AG04449 (cell line): ENCODE measurements around the gene PCDHA7.
"Not testable (repeated sequence)": the region's sequence is repeated elsewhere in the genome, so short reads cannot be mapped to it uniquely, and the experiment has no call there.

Experiments
- CTCF ChIA-PET: fragments of 350-600 bp; formaldehyde crosslinking; extraction: SDS; loops from one replicate; lab custom pipeline; 2021; ENCODE audit warnings: antibody characterized with exemption; lab: Yijun Ruan, JAX
- POLR2A ChIA-PET: fragments of 400-600, 350-600 bp; formaldehyde crosslinking; extraction: SDS; loops from one replicate; lab custom pipeline; 2020; ENCODE audit warnings: antibody characterized with exemption, inconsistent platforms; lab: Yijun Ruan, JAX
- DNase-seq: peaks from one replicate; pipeline ENCODE4 v3.0.0-alpha.2; 2010; ENCODE audit warnings: low read depth, low spot score
- H3K4me3 ChIP-seq: 2 replicates; pipeline ENCODE4 v1.5.1; 2011; ENCODE audit warnings: low read depth, mild to moderate bottlenecking, control low read depth, low read length
- TF ChIP-seq, protein P1 (sequence below): IDR thresholded peaks from one replicate; pipeline ENCODE4 v1.5.1; 2011; ENCODE audit warnings: mild to moderate bottlenecking, moderate library complexity, low read length, control low read depth, inconsistent platforms; ENCODE audit not compliant: insufficient read depth; ENCODE audit errors: missing control alignments

Gene PCDHA7

DNA sequence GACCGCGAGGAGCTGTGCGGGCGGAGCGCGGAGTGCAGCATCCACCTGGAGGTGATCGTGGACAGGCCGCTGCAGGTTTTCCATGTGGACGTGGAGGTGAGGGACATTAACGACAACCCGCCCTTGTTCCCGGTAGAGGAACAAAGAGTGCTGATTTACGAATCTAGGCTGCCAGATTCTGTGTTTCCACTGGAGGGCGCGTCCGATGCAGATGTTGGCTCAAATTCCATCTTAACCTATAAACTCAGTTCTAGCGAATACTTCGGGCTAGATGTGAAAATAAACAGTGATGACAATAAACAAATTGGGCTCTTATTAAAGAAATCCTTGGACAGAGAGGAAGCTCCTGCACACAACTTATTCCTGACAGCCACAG, 5.7 kb upstream of the PCDHA7 start:
- CTCF ChIA-PET = no interaction called here
- TF ChIP-seq, protein P1, sequence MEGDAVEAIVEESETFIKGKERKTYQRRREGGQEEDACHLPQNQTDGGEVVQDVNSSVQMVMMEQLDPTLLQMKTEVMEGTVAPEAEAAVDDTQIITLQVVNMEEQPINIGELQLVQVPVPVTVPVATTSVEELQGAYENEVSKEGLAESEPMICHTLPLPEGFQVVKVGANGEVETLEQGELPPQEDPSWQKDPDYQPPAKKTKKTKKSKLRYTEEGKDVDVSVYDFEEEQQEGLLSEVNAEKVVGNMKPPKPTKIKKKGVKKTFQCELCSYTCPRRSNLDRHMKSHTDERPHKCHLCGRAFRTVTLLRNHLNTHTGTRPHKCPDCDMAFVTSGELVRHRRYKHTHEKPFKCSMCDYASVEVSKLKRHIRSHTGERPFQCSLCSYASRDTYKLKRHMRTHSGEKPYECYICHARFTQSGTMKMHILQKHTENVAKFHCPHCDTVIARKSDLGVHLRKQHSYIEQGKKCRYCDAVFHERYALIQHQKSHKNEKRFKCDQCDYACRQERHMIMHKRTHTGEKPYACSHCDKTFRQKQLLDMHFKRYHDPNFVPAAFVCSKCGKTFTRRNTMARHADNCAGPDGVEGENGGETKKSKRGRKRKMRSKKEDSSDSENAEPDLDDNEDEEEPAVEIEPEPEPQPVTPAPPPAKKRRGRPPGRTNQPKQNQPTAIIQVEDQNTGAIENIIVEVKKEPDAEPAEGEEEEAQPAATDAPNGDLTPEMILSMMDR = no peak
- DNase-seq = no peak
- no peak overlapping the region for H3K4me3 ChIP-seq
- POLR2A ChIA-PET = no interaction called here

DNA sequence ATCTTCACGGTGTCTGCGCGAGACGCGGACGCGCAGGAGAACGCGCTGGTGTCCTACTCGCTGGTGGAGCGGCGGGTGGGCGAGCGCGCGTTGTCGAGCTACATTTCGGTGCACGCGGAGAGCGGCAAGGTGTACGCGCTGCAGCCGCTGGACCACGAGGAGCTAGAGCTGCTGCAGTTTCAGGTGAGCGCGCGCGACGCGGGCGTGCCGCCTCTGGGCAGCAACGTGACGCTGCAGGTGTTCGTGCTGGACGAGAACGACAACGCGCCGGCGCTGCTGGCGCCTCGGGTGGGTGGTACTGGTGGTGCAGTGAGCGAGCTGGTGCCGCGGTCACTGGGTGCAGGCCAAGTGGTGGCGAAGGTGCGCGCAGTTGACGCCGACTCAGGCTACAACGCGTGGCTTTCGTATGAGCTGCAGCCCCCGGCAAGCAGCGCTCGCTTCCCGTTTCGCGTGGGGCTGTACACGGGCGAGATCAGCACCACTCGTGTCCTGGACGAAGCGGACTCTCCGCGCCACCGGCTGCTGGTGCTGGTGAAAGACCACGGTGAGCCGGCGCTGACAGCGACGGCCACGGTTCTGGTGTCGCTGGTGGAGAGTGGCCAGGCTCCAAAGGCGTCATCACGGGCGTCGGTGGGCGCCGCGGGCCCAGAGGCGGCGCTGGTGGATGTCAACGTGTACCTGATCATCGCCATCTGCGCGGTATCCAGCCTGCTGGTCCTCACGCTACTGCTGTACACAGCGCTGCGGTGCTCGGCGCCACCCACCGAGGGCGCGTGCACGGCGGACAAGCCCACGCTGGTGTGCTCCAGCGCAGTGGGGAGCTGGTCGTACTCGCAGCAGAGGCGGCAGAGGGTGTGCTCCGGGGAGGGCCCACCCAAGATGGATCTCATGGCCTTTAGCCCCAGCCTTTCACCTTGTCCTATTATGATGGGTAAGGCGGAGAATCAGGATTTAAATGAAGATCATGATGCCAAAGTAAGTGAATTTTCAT, 4.3 kb upstream of the PCDHA7 start:
- CTCF ChIA-PET, POLR2A ChIA-PET, H3K4me3 ChIP-seq, DNase-seq: not testable (repeated sequence)

DNA sequence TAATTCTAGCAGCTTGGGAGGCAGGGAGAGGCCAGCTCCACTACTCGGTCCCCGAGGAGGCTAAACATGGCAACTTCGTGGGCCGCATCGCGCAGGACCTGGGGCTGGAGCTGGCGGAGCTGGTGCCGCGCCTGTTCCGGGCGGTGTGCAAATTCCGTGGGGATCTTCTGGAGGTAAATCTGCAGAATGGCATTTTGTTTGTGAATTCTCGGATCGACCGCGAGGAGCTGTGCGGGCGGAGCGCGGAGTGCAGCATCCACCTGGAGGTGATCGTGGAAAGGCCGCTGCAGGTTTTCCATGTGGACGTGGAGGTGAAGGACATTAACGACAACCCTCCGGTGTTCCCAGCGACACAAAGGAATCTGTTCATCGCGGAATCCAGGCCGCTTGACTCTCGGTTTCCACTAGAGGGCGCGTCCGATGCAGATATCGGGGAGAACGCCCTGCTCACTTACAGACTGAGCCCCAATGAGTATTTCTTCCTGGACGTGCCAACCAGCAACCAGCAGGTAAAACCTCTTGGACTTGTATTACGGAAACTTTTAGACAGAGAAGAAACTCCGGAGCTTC, 455 bp downstream of the PCDHA7 start:
- DNase-seq, H3K4me3 ChIP-seq, POLR2A ChIA-PET, CTCF ChIA-PET: not testable (repeated sequence)

DNA sequence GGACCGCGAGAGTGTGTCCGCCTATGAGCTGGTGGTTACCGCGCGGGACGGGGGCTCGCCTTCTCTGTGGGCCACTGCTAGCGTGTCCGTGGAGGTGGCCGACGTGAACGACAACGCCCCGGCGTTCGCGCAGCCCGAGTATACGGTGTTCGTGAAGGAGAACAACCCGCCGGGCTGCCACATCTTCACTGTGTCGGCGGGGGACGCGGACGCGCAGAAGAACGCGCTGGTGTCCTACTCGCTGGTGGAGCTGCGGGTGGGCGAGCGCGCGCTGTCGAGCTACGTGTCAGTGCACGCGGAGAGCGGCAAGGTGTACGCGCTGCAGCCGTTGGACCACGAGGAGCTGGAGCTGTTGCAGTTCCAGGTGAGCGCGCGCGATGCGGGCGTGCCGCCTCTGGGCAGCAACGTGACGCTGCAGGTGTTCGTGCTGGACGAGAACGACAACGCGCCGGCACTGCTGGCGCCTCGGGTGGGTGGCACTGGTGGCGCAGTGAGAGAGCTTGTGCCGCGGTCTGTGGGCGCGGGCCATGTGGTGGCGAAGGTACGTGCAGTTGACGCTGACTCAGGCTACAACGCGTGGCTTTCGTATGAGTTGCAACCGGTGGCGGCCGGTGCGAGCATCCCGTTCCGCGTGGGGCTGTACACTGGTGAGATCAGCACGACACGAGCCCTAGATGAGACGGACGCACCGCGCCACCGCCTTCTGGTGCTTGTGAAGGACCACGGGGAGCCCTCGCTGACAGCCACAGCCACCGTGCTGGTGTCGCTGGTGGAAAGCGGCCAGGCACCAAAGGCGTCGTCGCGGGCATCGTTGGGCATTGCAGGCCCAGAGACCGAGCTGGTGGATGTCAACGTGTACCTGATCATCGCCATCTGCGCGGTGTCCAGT, 1.8 kb downstream of the PCDHA7 start:
- no peak for DNase-seq
- H3K4me3 ChIP-seq = no peak overlapping the region
- ChIA-PET POLR2A (no interaction called here), CTCF (no interaction called here)
- TF ChIP-seq, protein P1 = no peak

DNA sequence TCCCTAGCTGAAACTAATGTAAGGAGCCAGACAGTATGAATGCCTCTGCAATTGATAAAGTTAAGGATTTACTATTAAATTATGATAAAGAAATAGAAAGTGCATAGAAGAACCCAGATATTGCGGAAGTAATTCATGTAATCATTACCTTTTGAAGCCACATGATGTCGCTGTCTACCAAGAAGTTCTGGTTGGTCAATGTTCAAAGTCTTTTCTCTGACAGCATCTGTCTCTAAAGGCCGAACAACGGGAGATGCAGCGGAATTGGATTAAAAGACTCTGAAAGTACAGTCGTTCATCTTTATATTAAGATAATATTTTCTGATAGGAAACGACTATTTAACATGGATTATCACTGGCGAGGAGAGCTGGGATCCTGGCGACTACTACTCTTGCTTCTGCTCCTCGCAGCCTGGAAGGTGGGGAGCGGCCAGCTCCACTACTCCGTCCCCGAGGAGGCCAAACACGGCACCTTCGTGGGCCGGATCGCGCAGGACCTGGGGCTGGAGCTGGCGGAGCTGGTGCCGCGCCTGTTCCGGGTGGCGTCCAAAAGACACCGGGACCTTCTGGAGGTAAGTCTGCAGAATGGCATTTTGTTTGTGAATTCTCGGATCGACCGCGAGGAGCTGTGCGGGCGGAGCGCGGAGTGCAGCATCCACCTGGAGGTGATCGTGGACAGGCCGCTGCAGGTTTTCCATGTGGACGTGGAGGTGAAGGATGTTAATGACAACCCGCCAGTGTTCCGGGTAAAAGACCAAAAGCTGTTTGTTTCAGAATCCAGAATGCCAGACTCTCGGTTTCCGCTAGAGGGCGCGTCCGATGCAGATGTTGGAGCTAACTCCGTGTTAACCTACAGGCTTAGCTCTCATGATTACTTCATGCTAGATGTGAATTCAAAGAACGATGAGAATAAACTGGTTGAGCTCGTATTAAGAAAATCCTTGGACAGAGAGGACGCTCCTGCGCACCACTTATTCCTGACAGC, 7.2 kb downstream of the PCDHA7 start, which contains the start of gene PCDHA8:
Gene PCDHA8, plus strand, starts transcription at position 210 of the 985 bp plus-strand sequence. Its CDS starts 135 bp downstream, at position 345.
- ChIA-PET POLR2A (no interaction called here), CTCF (no interaction called here)
- TF ChIP-seq, protein P1 = no peak
- no peak within 1 kb of the TSS for H3K4me3 ChIP-seq
- DNase-seq = no peak

DNA sequence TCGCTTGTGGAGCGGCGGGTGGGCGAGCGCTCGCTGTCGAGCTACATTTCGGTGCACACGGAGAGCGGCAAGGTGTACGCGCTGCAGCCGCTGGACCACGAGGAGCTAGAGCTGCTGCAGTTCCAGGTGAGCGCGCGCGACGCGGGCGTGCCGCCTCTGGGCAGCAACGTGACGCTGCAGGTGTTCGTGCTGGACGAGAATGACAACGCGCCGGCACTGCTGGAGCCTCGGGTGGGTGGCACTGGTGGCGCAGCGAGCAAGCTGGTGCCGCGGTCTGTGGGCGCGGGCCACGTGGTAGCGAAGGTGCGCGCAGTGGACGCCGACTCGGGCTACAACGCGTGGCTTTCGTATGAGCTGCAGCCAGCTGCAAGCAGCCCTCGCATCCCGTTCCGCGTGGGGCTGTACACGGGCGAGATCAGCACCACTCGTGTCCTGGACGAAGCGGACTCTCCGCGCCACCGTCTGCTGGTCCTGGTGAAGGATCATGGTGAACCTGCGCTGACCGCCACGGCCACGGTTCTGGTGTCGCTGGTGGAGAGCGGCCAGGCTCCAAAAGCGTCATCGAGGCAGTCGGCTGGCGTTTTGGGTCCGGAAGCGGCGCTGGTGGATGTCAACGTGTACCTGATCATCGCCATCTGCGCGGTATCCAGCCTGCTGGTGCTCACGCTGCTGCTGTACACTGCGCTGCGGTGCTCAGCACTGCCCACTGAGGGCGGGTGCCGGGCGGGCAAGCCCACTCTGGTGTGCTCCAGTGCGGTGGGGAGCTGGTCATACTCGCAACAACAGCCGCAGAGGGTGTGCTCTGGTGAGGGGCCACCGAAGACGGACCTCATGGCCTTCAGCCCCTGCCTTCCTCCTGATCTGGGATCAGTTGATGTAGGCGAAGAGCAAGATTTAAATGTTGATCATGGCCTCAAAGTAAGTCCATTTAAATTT, 9.0 kb downstream of the PCDHA7 start:
- ChIA-PET CTCF (no interaction called here), POLR2A (no interaction called here)
- no peak for DNase-seq
- TF ChIP-seq, protein P1 = no peak
- H3K4me3 ChIP-seq = no peak overlapping the region

DNA sequence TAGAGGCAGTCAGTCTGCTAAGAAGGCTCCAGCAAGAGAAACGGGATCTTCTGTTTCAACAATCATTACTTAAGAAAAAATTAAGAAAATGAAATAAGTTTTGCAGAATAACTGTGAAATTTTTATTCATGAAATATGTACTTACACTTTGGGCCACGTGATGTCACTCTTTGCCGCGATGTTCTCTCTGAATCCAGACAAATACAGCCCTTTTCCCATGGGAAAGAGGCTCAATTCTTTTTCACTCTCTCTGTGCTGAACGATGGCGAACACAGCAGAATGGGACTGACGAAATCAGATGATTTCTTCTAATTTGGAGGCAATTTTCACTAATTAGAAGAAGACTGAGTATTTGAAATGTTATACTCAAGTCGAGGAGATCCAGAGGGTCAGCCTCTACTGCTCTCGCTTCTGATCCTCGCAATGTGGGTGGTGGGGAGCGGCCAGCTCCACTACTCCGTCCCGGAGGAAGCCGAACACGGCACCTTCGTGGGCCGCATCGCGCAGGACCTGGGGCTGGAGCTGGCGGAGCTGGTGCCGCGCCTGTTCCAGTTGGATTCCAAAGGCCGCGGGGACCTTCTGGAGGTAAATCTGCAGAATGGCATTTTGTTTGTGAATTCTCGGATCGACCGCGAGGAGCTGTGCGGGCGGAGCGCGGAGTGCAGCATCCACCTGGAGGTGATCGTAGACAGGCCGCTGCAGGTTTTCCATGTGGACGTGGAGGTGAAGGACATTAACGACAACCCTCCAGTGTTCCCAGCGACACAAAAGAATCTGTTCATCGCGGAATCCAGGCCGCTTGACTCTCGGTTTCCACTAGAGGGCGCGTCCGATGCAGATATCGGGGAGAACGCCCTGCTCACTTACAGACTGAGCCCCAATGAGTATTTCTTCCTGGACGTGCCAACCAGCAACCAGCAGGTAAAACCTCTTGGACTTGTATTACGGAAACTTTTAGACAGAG, 14.4 kb downstream of the PCDHA7 start, which contains the start of gene PCDHA9:
Gene PCDHA9, plus strand, starts transcription at position 244 of the 964 bp plus-strand sequence. Its CDS starts 114 bp downstream, at position 358.
- POLR2A ChIA-PET, DNase-seq, H3K4me3 ChIP-seq, CTCF ChIA-PET: not testable (repeated sequence)
